Endometrium (tissue), 2 donors: ENCODE data around the gene PPP4R1.
"Not testable (repeated sequence)": the region's sequence is repeated elsewhere in the genome, so short reads cannot be mapped to it uniquely, and the experiment has no call there.

ENCODE experiments used
- FAIRE-seq: peaks from 2 replicates; lab custom pipeline; 2012; peaks lifted over from hg19 to GRCh38; lab: Jason Lieb, UNC
- donor health status: control.
- donor health status: control.

The PPP4R1 gene

GRCh38 chr18:9630444-9630843, 16.1 kb upstream of the PPP4R1 start:
- no peak for FAIRE-seq

- no peak for FAIRE-seq
Observed at GRCh38 chr18:9629709-9630108, 15.3 kb upstream of the PPP4R1 start.

GRCh38 chr18:9628984-9629383, 14.6 kb upstream of the PPP4R1 start:
- no peak for FAIRE-seq

- FAIRE-seq = no peak
Observed at GRCh38 chr18:9627642-9628041, 13.3 kb upstream of the PPP4R1 start.

GRCh38 chr18:9619990-9620389, 5.6 kb upstream of the PPP4R1 start:
- FAIRE-seq = no peak

GRCh38 chr18:9619545-9619944, 5.2 kb upstream of the PPP4R1 start:
- no peak for FAIRE-seq

- no peak for FAIRE-seq
Observed at GRCh38 chr18:9619056-9619455, 4.7 kb upstream of the PPP4R1 start.

GRCh38 chr18:9617006-9617542, 2.7 kb upstream of the PPP4R1 start:
- no peak for FAIRE-seq

- FAIRE-seq = no peak
Observed at GRCh38 chr18:9616049-9616448, 1.7 kb upstream of the PPP4R1 start.

- no peak for FAIRE-seq
Observed at GRCh38 chr18:9615280-9615797, 980 bp upstream of the PPP4R1 start.

- FAIRE-seq = no peak
Observed at GRCh38 chr18:9613550-9614400, 584 bp downstream of the PPP4R1 start.

- FAIRE-seq = no peak
Observed at GRCh38 chr18:9612977-9613376, 1.4 kb downstream of the PPP4R1 start.

GRCh38 chr18:9612215-9612830, 2.0 kb downstream of the PPP4R1 start:
- no peak for FAIRE-seq

- FAIRE-seq = no peak
Observed at GRCh38 chr18:9609190-9609589, 5.2 kb downstream of the PPP4R1 start.

- no peak for FAIRE-seq
Observed at GRCh38 chr18:9608728-9609127, 5.6 kb downstream of the PPP4R1 start.

- no peak for FAIRE-seq
Observed at GRCh38 chr18:9608298-9608697, 6.1 kb downstream of the PPP4R1 start.

- not testable (repeated sequence) for FAIRE-seq
Observed at GRCh38 chr18:9607111-9607510, 7.2 kb downstream of the PPP4R1 start.

- no peak for FAIRE-seq
Observed at GRCh38 chr18:9606039-9606438, 8.3 kb downstream of the PPP4R1 start.

- no peak for FAIRE-seq
Observed at GRCh38 chr18:9604348-9604747, 10.0 kb downstream of the PPP4R1 start.

- no peak for FAIRE-seq
Observed at GRCh38 chr18:9599328-9599727, 15.0 kb downstream of the PPP4R1 start.

GRCh38 chr18:9597609-9598008, 16.8 kb downstream of the PPP4R1 start:
- FAIRE-seq = no peak

GRCh38 chr18:9596843-9597526, 17.4 kb downstream of the PPP4R1 start:
- FAIRE-seq = no peak

GRCh38 chr18:9596226-9596625, 18.1 kb downstream of the PPP4R1 start:
- no peak for FAIRE-seq
